A673 (cell line): Measurements from ENCODE around the gene VAV3. TPM values are rescaled to one million over a fixed set of nuclear protein-coding genes. Genes with fewer than 3 reads are reported as not detected.

Experiments
- BruUV-seq: library from RNA; stranded (reverse); fragments of 400-500 nt; replicated peaks from 2 replicates; lab custom pipeline; 2021; lab: Mats Ljungman, UMichigan
- CTCF ChIA-PET: fragments of 300-600 bp; sonication (Branson Sonifier 250); formaldehyde crosslinking; loops from one replicate; lab custom pipeline; 2022; ENCODE audit warnings: antibody characterized with exemption; lab: Charles Lee
- POLR2A ChIA-PET: fragments of 300-600 bp; sonication (Branson Sonifier 250); formaldehyde crosslinking; loops from one replicate; lab custom pipeline; 2022; ENCODE audit warnings: antibody characterized with exemption; ENCODE audit not compliant: low non-redundant PET; lab: Charles Lee
- DNase-seq: peaks from one replicate; pipeline ENCODE4 v3.0.0-alpha.2; 2015; ENCODE audit warnings: low spot score
- H3K27ac ChIP-seq: fragments of 200-600 bp; sonication (generic); 2 replicates; pipeline ENCODE4 v1.5.1; 2016; ENCODE audit warnings: mixed run types, low read depth, mild to moderate bottlenecking, mixed read lengths, antibody characterized with exemption, low read length; ENCODE audit not compliant: poor library complexity, severe bottlenecking
- H3K27me3 ChIP-seq: fragments of 200-600 bp; sonication (generic); replicated peaks from 2 replicates; pipeline ENCODE4 v1.6.1; 2017; ENCODE audit warnings: mixed run types, low read depth, mild to moderate bottlenecking, mixed read lengths, antibody characterized with exemption, low read length; ENCODE audit not compliant: insufficient read depth, poor library complexity
- H3K36me3 ChIP-seq: fragments of 200-600 bp; sonication (generic); 2 replicates; pipeline ENCODE4 v1.6.1; 2016; ENCODE audit warnings: mixed run types, mild to moderate bottlenecking, mixed read lengths, antibody characterized with exemption, low read length; ENCODE audit not compliant: insufficient read depth, poor library complexity, severe bottlenecking
- H3K4me1 ChIP-seq: fragments of 200-600 bp; sonication (generic); 2 replicates; pipeline ENCODE4 v1.6.1; 2017; ENCODE audit warnings: mixed run types, mild to moderate bottlenecking, mixed read lengths, antibody characterized with exemption, low read length; ENCODE audit not compliant: insufficient read depth, poor library complexity, severe bottlenecking
- H3K4me3 ChIP-seq: fragments of 200-600 bp; sonication (generic); 2 replicates; pipeline ENCODE4 v1.5.1; 2016; ENCODE audit warnings: low read depth, mixed run types, mild to moderate bottlenecking, mixed read lengths, low read length; ENCODE audit not compliant: poor library complexity, severe bottlenecking
- H3K9me3 ChIP-seq: fragments of 200-600 bp; sonication (generic); 2 replicates; pipeline ENCODE4 v1.6.1; 2016; ENCODE audit warnings: mixed run types, low read depth, mild to moderate bottlenecking, mixed read lengths, antibody characterized with exemption, low read length; ENCODE audit not compliant: poor library complexity, severe bottlenecking
- EZH2 ChIP-seq: fragments of 200-600 bp; sonication (generic); IDR thresholded peaks from 2 replicates; pipeline ENCODE4 v1.6.1; 2017; ENCODE audit warnings: borderline replicate concordance, low read depth, mild to moderate bottlenecking, mixed read lengths, antibody characterized with exemption, low read length; ENCODE audit not compliant: poor library complexity, severe bottlenecking
- intact Hi-C: fragments of 100-400 bp; cut with micrococcal nuclease; formaldehyde crosslinking; loops from one replicate; pipeline ENCODE4 v1.10.0; 2022; ENCODE audit not compliant: unreplicated experiment
- total RNA-seq: library from RNA; stranded (reverse); gene quantifications from 2 replicates; pipeline ENCODE4 v1.2.3, GENCODE V29; 2021
- TF ChIP-seq, protein P1 (sequence below): fragments of 300-800, 200-600 bp; sonication (generic); conservative IDR thresholded peaks from 2 replicates; pipeline ENCODE4 v1.5.1; 2017; ENCODE audit warnings: low read depth, mild to moderate bottlenecking, antibody characterized with exemption, low read length, moderate library complexity, mixed read lengths

Gene VAV3
- total RNA-seq, 1 experiment from 2014 or later = 0.30 TPM

DNA sequence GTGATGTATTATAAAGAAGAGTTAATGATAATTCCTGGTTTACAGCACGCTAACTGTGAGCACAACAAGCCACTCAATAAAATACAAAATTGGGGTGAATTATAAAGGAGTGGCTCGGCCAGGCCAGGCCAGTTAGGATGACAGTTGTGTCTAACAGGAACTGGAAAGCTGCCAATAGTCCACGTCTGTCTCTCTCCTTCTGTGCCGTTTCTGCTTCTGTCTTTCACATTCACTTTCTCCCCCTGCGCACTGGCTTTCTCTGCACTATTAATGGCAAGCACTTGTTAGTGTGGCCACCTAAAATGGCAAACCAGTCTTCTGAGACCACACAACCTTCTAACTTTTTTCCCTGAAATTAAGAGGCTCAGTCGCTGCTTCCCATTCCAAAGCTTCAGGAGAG lies 429.9 kb downstream of the VAV3 start:
- intact Hi-C loops = loop anchor here (10.0 kb wide), 1 partner anchor 610 kb away; no protein-coding TSS in a partner anchor
- Histone ChIP-seq H3K4me1 (peaks cover under 1% of the 10 kb centered on the region), H3K4me3 (no peak overlapping the region), H3K27ac (no peak overlapping the region), H3K36me3 (no peaks in the 10 kb centered on the region), H3K9me3 (no peaks in the 10 kb centered on the region), H3K27me3 (no peaks in the 10 kb centered on the region)
- BruUV-seq = no TSS peak
- TF ChIP-seq, protein P1, sequence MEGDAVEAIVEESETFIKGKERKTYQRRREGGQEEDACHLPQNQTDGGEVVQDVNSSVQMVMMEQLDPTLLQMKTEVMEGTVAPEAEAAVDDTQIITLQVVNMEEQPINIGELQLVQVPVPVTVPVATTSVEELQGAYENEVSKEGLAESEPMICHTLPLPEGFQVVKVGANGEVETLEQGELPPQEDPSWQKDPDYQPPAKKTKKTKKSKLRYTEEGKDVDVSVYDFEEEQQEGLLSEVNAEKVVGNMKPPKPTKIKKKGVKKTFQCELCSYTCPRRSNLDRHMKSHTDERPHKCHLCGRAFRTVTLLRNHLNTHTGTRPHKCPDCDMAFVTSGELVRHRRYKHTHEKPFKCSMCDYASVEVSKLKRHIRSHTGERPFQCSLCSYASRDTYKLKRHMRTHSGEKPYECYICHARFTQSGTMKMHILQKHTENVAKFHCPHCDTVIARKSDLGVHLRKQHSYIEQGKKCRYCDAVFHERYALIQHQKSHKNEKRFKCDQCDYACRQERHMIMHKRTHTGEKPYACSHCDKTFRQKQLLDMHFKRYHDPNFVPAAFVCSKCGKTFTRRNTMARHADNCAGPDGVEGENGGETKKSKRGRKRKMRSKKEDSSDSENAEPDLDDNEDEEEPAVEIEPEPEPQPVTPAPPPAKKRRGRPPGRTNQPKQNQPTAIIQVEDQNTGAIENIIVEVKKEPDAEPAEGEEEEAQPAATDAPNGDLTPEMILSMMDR = no peak
- no peak for TF ChIP-seq EZH2
- POLR2A ChIA-PET = no interaction called here
- CTCF ChIA-PET = no interaction called here
- DNase-seq = no peak

DNA sequence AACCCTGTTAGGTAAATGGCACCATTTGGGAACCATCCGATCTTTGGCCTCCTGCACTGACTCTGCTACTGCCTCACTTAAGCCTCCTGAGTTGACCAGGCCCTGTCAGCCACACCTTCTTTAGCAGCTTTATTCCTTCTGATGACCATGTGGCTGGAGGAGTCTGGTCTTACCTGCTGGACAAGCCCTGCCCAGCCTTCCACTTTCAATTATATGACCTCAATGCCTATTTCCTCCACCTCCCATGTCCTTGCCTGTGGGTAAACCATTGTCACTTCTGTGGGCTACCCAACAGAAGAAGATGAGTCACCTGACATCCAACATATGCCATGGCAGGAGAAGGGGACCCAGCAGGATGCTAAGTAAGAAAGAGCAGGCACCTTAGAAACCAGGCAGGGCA lies 430.3 kb downstream of the VAV3 start:
- POLR2A ChIA-PET = no interaction called here
- H3K4me1 ChIP-seq = peaks cover 5% of the 10 kb centered on the region

DNA sequence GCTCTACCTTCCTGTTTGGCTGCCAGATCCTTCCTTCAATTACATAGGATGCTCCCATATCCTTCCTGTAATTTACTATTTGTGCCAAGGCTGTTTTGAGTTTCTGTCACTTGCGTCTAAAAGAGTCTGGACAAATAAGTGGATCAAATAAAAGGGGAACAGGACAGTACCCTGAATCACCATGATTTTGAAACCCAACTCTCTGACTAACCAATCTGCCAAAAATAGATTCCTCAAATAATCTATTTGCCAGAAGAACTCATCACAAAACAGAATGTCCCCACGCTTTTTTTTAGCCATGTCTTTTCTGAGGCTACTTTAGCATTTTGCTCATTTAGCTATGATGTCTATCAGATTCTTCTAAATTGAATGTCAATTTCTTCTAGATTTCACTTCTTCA lies 431.5 kb downstream of the VAV3 start:
- H3K4me3 ChIP-seq = no peak overlapping the region
- H3K9me3 ChIP-seq = no peaks in the 10 kb centered on the region
- POLR2A ChIA-PET = no interaction called here
- intact Hi-C loops = loop anchor here (10.0 kb wide), 1 partner anchor 609 kb away; no protein-coding TSS in a partner anchor
- CTCF ChIA-PET = no interaction called here
- TF ChIP-seq, protein P1 = no peak
- TF ChIP-seq EZH2 = no peak
- BruUV-seq = no TSS peak
- H3K27ac ChIP-seq = no peak overlapping the region
- no peaks in the 10 kb centered on the region for H3K36me3 ChIP-seq
- DNase-seq = no peak
- H3K4me1 ChIP-seq = peaks cover 12% of the 10 kb centered on the region
- no peaks in the 10 kb centered on the region for H3K27me3 ChIP-seq

More for the DNA sequence above, 430.3 kb downstream of the VAV3 start:
- Histone ChIP-seq H3K27ac (no peak overlapping the region), H3K27me3 (no peaks in the 10 kb centered on the region), H3K9me3 (no peaks in the 10 kb centered on the region), H3K36me3 (no peaks in the 10 kb centered on the region), H3K4me3 (no peak overlapping the region)
- no peak for TF ChIP-seq EZH2
- TF ChIP-seq, protein P1 = no peak
- intact Hi-C loops = loop anchor here (10.0 kb wide), 1 partner anchor 610 kb away; no protein-coding TSS in a partner anchor
- no TSS peak for BruUV-seq
- CTCF ChIA-PET = no interaction called here
- DNase-seq = no peak
